ENCODE data around the gene RBM17. TPM values are rescaled to one million over a fixed set of nuclear protein-coding genes. Genes with fewer than 3 reads are reported as not detected.
A peak's percentile ranks its signal among the peaks of the same experiment; 100 is the strongest.

RBM17 gene
- total and polyA plus RNA-seq, 2 of the 13 experiments (the other 11 are each of a cell fraction or from before 2014, with no cell fraction given): 30.7 to 77.5 TPM

- TF ChIP-seq ZNF710 (CRISPR knock-in tag; IDR thresholded peaks at IDR 0.05; ENCODE audit: borderline replicate concordance) (no peak), ARID2 (CRISPR knock-in tag; IDR thresholded peaks at IDR 0.05; ENCODE audit: borderline replicate concordance) (no peak), TBL1XR1 (IDR thresholded peaks at IDR 0.05; ENCODE audit: borderline replicate concordance, low read length, partially characterized antibody) (no peak), STAT5B (CRISPR knock-in tag; IDR thresholded peaks at IDR 0.05) (no peak), TFDP2 (CRISPR knock-in tag; IDR thresholded peaks at IDR 0.05) (no peak), ZNF3 (CRISPR knock-in tag; IDR thresholded peaks at IDR 0.05) (no peak), AKAP8 (CRISPR knock-in tag; IDR thresholded peaks at IDR 0.05) (no peak), ZFP90 (CRISPR knock-in tag; IDR thresholded peaks at IDR 0.05; ENCODE audit: borderline replicate concordance) (no peak), KDM2A (CRISPR knock-in tag; IDR thresholded peaks at IDR 0.05; ENCODE audit: borderline replicate concordance, low read depth) (peak; percentile 26; the same call in 1 of the 2 replicates), U2AF1 (optimal IDR thresholded peaks at IDR 0.05; ENCODE audit: low read depth, low read length) (no peak), ZNF552 (CRISPR knock-in tag; IDR thresholded peaks at IDR 0.05; ENCODE audit: borderline replicate concordance) (no peak), ZFP1 (CRISPR knock-in tag; IDR thresholded peaks at IDR 0.05) (no peak), MXD1 (CRISPR knock-in tag; IDR thresholded peaks at IDR 0.05) (no peak), MATR3 (CRISPR knock-in tag; IDR thresholded peaks at IDR 0.05) (no peak), ZNF337 (CRISPR knock-in tag; IDR thresholded peaks at IDR 0.05; ENCODE audit: borderline replicate concordance, low read depth) (no peak), ZFX (CRISPR knock-in tag; IDR thresholded peaks at IDR 0.05; ENCODE audit: low read depth) (no peak), ZNF18 (CRISPR knock-in tag; IDR thresholded peaks at IDR 0.05; ENCODE audit: insufficient replicate concordance) (no peak), ZNF740 (CRISPR knock-in tag; IDR thresholded peaks at IDR 0.05) (no peak), RBAK (CRISPR knock-in tag; IDR thresholded peaks at IDR 0.05) (no peak), TGIF2 (CRISPR knock-in tag; IDR thresholded peaks at IDR 0.05) (no peak)
Measured at GRCh38 chr10:6053816-6054631, 34.8 kb upstream of the RBM17 start (continued).

All from HepG2 (cell line).